ENCODE results near the gene PHACTR1.
"Not testable (repeated sequence)": the region's sequence is repeated elsewhere in the genome, so short reads cannot be mapped to it uniquely, and the experiment has no call there.

The PHACTR1 gene

DNA sequence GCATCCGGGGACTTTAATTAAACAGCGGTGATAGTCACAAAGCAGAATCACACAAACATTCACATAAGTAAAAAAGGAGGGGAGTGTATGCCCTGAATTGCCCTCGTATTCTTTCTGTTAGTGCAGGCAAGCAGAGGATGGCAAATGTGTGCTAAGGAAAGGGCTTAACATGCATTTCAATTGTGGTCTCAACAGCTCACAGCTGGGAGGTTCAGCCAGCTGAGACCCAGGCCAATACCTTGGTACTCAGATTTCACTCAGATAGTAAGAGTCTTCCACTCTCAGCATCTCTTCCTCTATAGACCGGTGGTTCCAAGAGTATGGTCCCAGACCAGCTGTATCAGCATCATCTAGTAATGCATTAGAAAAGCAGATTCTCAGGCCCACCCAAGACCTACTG is 215.1 kb downstream of the PHACTR1 start:
- H3K4me3 ChIP-seq (ENCODE audit: low read depth, low read length): no peak overlapping the region
- TF ChIP-seq, protein P1, sequence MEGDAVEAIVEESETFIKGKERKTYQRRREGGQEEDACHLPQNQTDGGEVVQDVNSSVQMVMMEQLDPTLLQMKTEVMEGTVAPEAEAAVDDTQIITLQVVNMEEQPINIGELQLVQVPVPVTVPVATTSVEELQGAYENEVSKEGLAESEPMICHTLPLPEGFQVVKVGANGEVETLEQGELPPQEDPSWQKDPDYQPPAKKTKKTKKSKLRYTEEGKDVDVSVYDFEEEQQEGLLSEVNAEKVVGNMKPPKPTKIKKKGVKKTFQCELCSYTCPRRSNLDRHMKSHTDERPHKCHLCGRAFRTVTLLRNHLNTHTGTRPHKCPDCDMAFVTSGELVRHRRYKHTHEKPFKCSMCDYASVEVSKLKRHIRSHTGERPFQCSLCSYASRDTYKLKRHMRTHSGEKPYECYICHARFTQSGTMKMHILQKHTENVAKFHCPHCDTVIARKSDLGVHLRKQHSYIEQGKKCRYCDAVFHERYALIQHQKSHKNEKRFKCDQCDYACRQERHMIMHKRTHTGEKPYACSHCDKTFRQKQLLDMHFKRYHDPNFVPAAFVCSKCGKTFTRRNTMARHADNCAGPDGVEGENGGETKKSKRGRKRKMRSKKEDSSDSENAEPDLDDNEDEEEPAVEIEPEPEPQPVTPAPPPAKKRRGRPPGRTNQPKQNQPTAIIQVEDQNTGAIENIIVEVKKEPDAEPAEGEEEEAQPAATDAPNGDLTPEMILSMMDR (IDR thresholded peaks at IDR 0.05; ENCODE audit: insufficient read depth, low read depth, low read length, missing control alignments): no peak
- no peak for DNase-seq (ENCODE audit: low read depth)

DNA sequence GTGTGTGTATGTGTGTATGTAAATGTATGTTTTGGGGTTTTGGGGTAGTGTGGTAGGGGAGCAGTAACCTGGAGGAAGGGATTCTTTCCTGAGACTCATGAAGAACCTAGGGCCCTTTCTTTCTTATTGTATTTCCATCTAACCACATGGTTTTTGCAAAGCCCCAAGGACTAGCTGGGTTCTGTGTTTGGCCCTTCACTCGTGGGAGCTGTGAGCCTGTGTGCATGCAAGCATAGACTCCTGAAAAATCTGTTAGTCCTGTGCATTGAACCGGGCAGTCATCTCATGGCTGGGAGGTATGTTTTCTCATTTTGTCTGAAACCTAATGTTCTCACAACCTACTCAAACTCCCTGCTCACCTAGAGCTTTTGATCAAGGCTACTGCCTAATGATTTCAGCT is 219.1 kb downstream of the PHACTR1 start:
- H3K4me3 ChIP-seq (ENCODE audit: low read depth, low read length): no peak overlapping the region
- TF ChIP-seq, protein P1 (IDR thresholded peaks at IDR 0.05; ENCODE audit: insufficient read depth, low read depth, low read length, missing control alignments): no peak
- DNase-seq (ENCODE audit: low read depth): peak; percentile 53

DNA sequence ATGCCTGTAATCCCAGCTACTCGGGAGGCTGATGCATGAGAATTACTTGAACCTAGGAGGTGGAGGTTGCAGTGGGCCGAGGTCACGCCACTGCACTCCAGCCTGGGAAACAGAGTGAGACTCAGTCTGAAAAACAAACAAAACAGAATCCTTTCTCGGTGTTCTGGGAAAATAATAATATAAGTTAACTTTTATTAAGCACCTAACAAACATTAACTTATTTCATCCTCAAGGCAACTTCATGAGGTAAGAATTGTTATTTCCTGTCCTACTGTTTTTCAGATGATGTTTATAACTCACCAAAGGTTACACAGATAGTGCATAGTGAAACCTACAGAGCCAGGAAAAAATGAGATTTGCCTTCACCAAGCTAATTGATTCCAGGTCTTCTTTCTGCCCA is 221.4 kb downstream of the PHACTR1 start:
- DNase-seq (ENCODE audit: low read depth): no peak
- H3K4me3 ChIP-seq (ENCODE audit: low read depth, low read length): no peak overlapping the region
- TF ChIP-seq, protein P1 (IDR thresholded peaks at IDR 0.05; ENCODE audit: insufficient read depth, low read depth, low read length, missing control alignments): no peak

DNA sequence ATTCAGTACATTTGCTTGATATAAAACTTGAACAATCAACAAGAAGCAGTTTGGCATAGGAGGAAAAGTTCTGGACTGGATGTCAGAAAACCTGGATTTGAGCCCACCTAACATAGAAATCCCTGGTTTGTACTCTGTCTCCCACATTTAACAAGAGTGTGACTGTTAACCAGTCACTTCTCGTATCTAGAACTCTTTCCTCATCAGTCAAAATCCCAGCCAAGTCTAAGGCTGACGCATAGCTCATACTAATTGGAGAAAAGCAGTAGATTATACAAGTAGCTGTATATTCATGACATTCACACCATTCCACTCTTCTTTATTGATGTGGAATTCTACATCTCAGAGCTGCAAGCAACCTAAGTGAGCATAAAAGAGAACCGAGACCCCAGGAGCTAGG is 222.7 kb downstream of the PHACTR1 start:
- no peak for DNase-seq (ENCODE audit: low read depth)
- no peak overlapping the region for H3K4me3 ChIP-seq (ENCODE audit: low read depth, low read length)
- TF ChIP-seq, protein P1 (IDR thresholded peaks at IDR 0.05; ENCODE audit: insufficient read depth, low read depth, low read length, missing control alignments): no peak

DNA sequence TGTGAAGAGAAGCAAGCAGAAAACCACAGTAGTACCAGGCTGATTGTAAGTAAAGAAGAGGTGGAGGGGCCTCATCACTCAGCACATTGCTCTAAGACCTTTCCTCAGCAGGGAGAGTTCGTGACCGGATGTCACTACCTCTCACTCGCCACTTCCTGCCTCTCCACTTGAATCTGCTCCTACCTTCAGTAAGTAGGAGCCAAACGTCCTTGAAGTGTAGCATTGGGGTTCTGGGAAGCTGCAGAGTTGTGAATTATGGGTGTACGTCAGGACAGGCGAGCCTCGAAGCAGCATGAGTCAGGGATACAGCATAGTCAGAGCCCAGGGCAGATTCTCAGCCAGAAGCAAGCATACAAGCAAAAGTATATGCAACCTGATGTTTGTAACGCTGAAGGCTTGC is 224.9 kb downstream of the PHACTR1 start:
- no peak for DNase-seq (ENCODE audit: low read depth)
- no peak overlapping the region for H3K4me3 ChIP-seq (ENCODE audit: low read depth, low read length)
- TF ChIP-seq, protein P1 (IDR thresholded peaks at IDR 0.05; ENCODE audit: insufficient read depth, low read depth, low read length, missing control alignments): no peak

DNA sequence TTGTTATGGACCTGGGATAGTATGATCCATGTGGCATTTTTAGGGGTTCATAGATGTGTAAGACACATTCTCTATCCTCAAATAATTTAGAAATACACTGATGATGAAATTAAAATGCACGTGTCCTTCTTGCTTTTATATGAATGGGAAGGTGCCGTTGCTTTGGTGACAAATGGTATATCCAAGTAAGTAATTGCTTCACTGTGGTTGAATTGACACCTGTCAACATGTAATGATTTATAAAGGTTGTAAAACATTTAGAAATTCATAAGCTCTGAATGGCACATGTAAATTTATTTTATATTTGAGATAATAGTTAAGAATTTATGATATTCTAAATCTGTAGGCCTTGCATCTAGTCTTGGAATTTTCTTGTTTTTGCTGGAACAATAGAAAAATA is 227.0 kb downstream of the PHACTR1 start:
- H3K4me3 ChIP-seq (ENCODE audit: low read depth, low read length): no peak overlapping the region
- no peak for DNase-seq (ENCODE audit: low read depth)
- TF ChIP-seq, protein P1 (IDR thresholded peaks at IDR 0.05; ENCODE audit: insufficient read depth, low read depth, low read length, missing control alignments): no peak

DNA sequence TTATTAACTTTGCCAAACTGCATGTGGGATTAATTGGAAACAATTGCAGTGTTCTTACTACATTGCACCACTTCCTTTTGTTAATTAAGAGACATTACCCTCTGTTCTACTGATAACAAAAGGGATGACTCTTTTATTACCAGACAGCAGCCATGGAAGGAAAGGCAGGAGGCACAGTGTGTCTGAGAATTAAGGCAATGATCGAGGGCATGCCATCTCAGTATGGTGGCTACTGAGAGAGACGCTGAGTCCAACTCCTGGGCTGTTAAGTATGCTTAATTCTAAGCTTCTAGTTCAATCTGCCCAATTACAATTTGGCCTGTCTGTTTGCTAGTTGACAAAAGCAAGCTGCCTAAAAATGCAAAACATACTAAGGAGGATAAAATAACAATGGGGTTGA is 227.4 kb downstream of the PHACTR1 start:
- no peak for DNase-seq (ENCODE audit: low read depth)
- H3K4me3 ChIP-seq (ENCODE audit: low read depth, low read length): no peak overlapping the region
- TF ChIP-seq, protein P1 (IDR thresholded peaks at IDR 0.05; ENCODE audit: insufficient read depth, low read depth, low read length, missing control alignments): no peak

DNA sequence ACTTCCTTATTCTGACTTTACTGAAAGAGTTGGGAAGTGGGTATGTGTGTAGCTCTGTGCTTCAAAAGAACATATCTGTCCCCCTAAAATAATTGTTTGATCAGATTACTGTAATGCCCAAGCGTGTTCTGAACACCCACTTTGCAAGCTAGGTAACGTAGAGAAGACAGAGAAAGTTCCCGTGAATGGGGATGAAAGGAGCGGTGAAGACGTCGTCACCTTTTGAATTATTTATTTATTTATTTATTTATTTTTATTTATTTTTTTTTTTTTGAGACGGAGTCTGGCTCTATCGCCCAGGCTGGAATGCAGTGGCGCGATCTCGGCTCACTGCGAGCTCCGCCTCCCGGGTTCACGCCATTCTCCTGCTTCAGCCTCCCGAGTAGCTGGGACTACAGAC is 228.0 kb downstream of the PHACTR1 start:
- DNase-seq (ENCODE audit: low read depth); H3K4me3 ChIP-seq (ENCODE audit: low read depth, low read length): not testable (repeated sequence)

All from GM12865 (cell line).